ENCODE data around the gene SYT8.

- TF ChIP-seq CTCF (IDR thresholded peaks at IDR 0.05) (no peak), POLR2A (IDR thresholded peaks at IDR 0.05) (no peak), POLR2AphosphoS5 (IDR thresholded peaks at IDR 0.05) (no peak)
Observed at GRCh38 chr11:1828542-1828941, 6.2 kb upstream of the SYT8 start.

Data from prostate gland (tissue), 2 donors.